Esophagus squamous epithelium (tissue), 4 donors: ENCODE data around the gene KRTAP2-3.

Source experiments
- CTCF ChIP-seq, 6 experiments: fragments of 450-650 bp in 4 of 6; fragments of 200-600 bp in 2 of 6; sonication (generic) in 2 of 6; IDR thresholded peaks; one replicate each; pipeline ENCODE4 v1.5.1; 2016 to 2019; ENCODE audit warnings: antibody characterized with exemption in 6 of 6, mild to moderate bottlenecking in 4 of 6, moderate library complexity in 4 of 6
- POLR2A ChIP-seq, 4 donors: fragments of 450-650 bp; IDR thresholded peaks; one replicate each; pipeline ENCODE4 v1.6.1; 2017; ENCODE audit warnings: antibody characterized with exemption in 4 of 4, mild to moderate bottlenecking in 4 of 4, moderate library complexity in 3 of 4

GRCh38 chr17:41103896-41104295, 44.0 kb upstream of the KRTAP2-3 start:
- TF ChIP-seq CTCF (IDR thresholded peaks at IDR 0.05), result no peak
- TF ChIP-seq POLR2A (IDR thresholded peaks at IDR 0.05), result no peak
